ENCODE results near the gene CTTN. TPM values are rescaled to one million over a fixed set of nuclear protein-coding genes. Genes with fewer than 3 reads are reported as not detected.

Gene CTTN
- total RNA-seq, 8 experiments from 2014 or later = 49.9 to 376 (median 120) TPM

- 88 to 90% (median 90%) methylated on average over 1 to 3 of the region's 3 CpGs; no CpG with 5 or more reads in 7 of the 10 experiments for WGBS, 10 experiments
- Histone ChIP-seq H3K27ac (no peak overlapping the region), H3K4me3 (no peak overlapping the region), H3K4me1 (replicated peaks in 1 of 2) (peaks cover 36% of the 10 kb centered on the region in 2 donors)
- in situ Hi-C loops (cut with MboI; ENCODE audit: low pct_unique_long_range_greater_than_20kb in 2 of 9, low sequenced_read_pairs in 9 of 9, unreplicated experiment in 9 of 9) = loop anchor here in 1 of 9 experiments (10.0 kb wide), 1 partner anchor 274 kb away; no protein-coding TSS in a partner anchor
- no peak for ATAC-seq (replicated peaks in 6 of 8)
Measured at GRCh38 chr11:70480711-70481110, 82.4 kb downstream of the CTTN start.

- in situ Hi-C loops (cut with MboI; ENCODE audit: low pct_unique_long_range_greater_than_20kb in 2 of 9, low sequenced_read_pairs in 9 of 9, unreplicated experiment in 9 of 9) = loop anchor here in 1 of 9 experiments (10.0 kb wide), 1 partner anchor 273 kb away; no protein-coding TSS in a partner anchor
- Histone ChIP-seq H3K27ac (no peak overlapping the region), H3K4me1 (replicated peaks in 1 of 2) (peaks cover 32 to 33% of the 10 kb centered on the region in 2 donors), H3K4me3 (no peak overlapping the region)
- 58 to 100% (median 93%) methylated on average over 2 to 13 of the region's 21 CpGs; no CpG with 5 or more reads in 1 of the 10 experiments for WGBS, 10 experiments
- ATAC-seq (replicated peaks in 6 of 8) = peak in 2 of 8 experiments; percentile 68 to 70
Measured at GRCh38 chr11:70481625-70482528, 83.5 kb downstream of the CTTN start.

- in situ Hi-C loops (cut with MboI; ENCODE audit: low pct_unique_long_range_greater_than_20kb in 2 of 9, low sequenced_read_pairs in 9 of 9, unreplicated experiment in 9 of 9) = loop anchor here in 1 of 9 experiments (10.0 kb wide), 1 partner anchor 272 kb away; no protein-coding TSS in a partner anchor
- Histone ChIP-seq H3K27ac (no peak overlapping the region), H3K4me3 (no peak overlapping the region), H3K4me1 (replicated peaks in 1 of 2) (peaks cover 26% of the 10 kb centered on the region in 2 donors)
- peak in 7 of 8 experiments; percentile 2 to 21 (median 15) for ATAC-seq (replicated peaks in 6 of 8)
- WGBS, 10 experiments = 80 to 86% (median 83%) methylated on average over 1 to 8 of the region's 12 CpGs; no CpG with 5 or more reads in 6 of the 10 experiments
Measured at GRCh38 chr11:70482529-70482917, 84.2 kb downstream of the CTTN start.

GRCh38 chr11:70483077-70483861 lies 84.9 kb downstream of the CTTN start:
- 63 to 100% (median 85%) methylated on average over 1 to 8 of the region's 9 CpGs; no CpG with 5 or more reads in 3 of the 10 experiments for WGBS, 10 experiments
- H3K4me1 ChIP-seq (replicated peaks in 1 of 2) = peaks cover 19 to 23% of the 10 kb centered on the region in 2 donors
- H3K4me3 ChIP-seq = no peak overlapping the region
- H3K27ac ChIP-seq = no peak overlapping the region
- ATAC-seq (replicated peaks in 6 of 8) = peak; percentile 42 to 79 (median 58)
- in situ Hi-C loops (cut with MboI; ENCODE audit: low pct_unique_long_range_greater_than_20kb in 2 of 9, low sequenced_read_pairs in 9 of 9, unreplicated experiment in 9 of 9) = loop anchor here in 1 of 9 experiments (10.0 kb wide), 1 partner anchor 272 kb away; no protein-coding TSS in a partner anchor

GRCh38 chr11:70483917-70484316 lies 85.6 kb downstream of the CTTN start:
- WGBS, 10 experiments = 14 to 100% (median 68%) methylated on average over 1 to 2 of the region's 2 CpGs; no CpG with 5 or more reads in 6 of the 10 experiments
- H3K27ac ChIP-seq = no peak overlapping the region
- H3K4me3 ChIP-seq = no peak overlapping the region
- ATAC-seq (replicated peaks in 6 of 8) = peak in 1 of 8 experiments; percentile 15
- H3K4me1 ChIP-seq (replicated peaks in 1 of 2) = peaks cover 12 to 21% of the 10 kb centered on the region in 2 donors
- in situ Hi-C loops (cut with MboI; ENCODE audit: low pct_unique_long_range_greater_than_20kb in 2 of 9, low sequenced_read_pairs in 9 of 9, unreplicated experiment in 9 of 9) = loop anchor here in 1 of 9 experiments (10.0 kb wide), 1 partner anchor 271 kb away; no protein-coding TSS in a partner anchor

- in situ Hi-C loops (cut with MboI; ENCODE audit: low pct_unique_long_range_greater_than_20kb in 2 of 9, low sequenced_read_pairs in 9 of 9, unreplicated experiment in 9 of 9) = loop anchor here in 1 of 9 experiments (10.0 kb wide), 1 partner anchor 269 kb away; no protein-coding TSS in a partner anchor
- 60 to 90% (median 80%) methylated on average over 1 to 18 of the region's 31 CpGs; no CpG with 5 or more reads in 5 of the 10 experiments for WGBS, 10 experiments
Measured at GRCh38 chr11:70485326-70486025, 87.1 kb downstream of the CTTN start.

GRCh38 chr11:70486026-70486415 lies 87.7 kb downstream of the CTTN start:
- Histone ChIP-seq H3K4me1 (replicated peaks in 1 of 2) (peaks cover 5 to 14% of the 10 kb centered on the region in 2 donors), H3K27ac (no peak overlapping the region), H3K4me3 (no peak overlapping the region)
- in situ Hi-C loops (cut with MboI; ENCODE audit: low pct_unique_long_range_greater_than_20kb in 2 of 9, low sequenced_read_pairs in 9 of 9, unreplicated experiment in 9 of 9) = loop anchor here in 1 of 9 experiments (10.0 kb wide), 1 partner anchor 269 kb away; no protein-coding TSS in a partner anchor
- no peak for ATAC-seq (replicated peaks in 6 of 8)
- WGBS, 10 experiments = 81 to 95% methylated on average over 9 to 13 of the region's 22 CpGs; no CpG with 5 or more reads in 8 of the 10 experiments

More at GRCh38 chr11:70485326-70486025, 87.1 kb downstream of the CTTN start:
- peaks cover 5 to 14% of the 10 kb centered on the region in 2 donors for H3K4me1 ChIP-seq (replicated peaks in 1 of 2)
- ATAC-seq (replicated peaks in 6 of 8) = no peak
- no peak overlapping the region for H3K27ac ChIP-seq
- H3K4me3 ChIP-seq = no peak overlapping the region

Other genes starting within 250 kb of the CTTN start
- gene FADD, start 195.2 kb upstream of the CTTN start, total RNA-seq = 10 to 100 TPM in 5 of 8 experiments, 1 to 10 TPM in 3; 7.0 to 24.2 (median 13.5) TPM
- gene PPFIA1, start 127.8 kb upstream of the CTTN start, total RNA-seq = 100 to 1,000 TPM in 1 of 8 experiments, 10 to 100 TPM in 7; 21.6 to 135 (median 39.0) TPM